Left lung (tissue), 10 donors: Measurements from ENCODE around the gene STK11. TPM values are rescaled to one million over a fixed set of nuclear protein-coding genes. Genes with fewer than 3 reads are reported as not detected.

Experiments used
- ATAC-seq: fragments of 200-7000 bp; cut with Tn5 transposase; one replicate; pipeline ENCODE4 v1.9.1; 2020; ENCODE audit warnings: moderate library complexity
- DNase-seq, 4 donors: peaks; one replicate each; pipeline ENCODE4 v3.0.0-alpha.2; 2013 to 2020
- H3K27ac ChIP-seq, 2 donors: fragments of 200-600 bp; sonication (generic) in 1 of 2; one replicate each; pipeline versions ENCODE4 v1.5.0 to v1.8.0; 2020 to 2021
- H3K27me3 ChIP-seq, 2 donors: fragments of 200-600 bp; sonication (generic) in 1 of 2; one replicate each; pipeline versions ENCODE4 v1.5.0 to v1.8.0; 2020 to 2021
- H3K36me3 ChIP-seq, 2 donors: fragments of 200-600 bp; sonication (generic) in 1 of 2; one replicate each; pipeline versions ENCODE4 v1.5.0 to v1.8.0; 2020 to 2021
- H3K4me1 ChIP-seq, 2 donors: fragments of 200-600 bp; one replicate each; pipeline ENCODE4 v1.8.0; 2021
- H3K4me3 ChIP-seq, 2 donors: fragments of 200-600 bp; sonication (generic) in 1 of 2; one replicate each; pipeline versions ENCODE4 v1.5.0 to v1.8.0; 2020 to 2021; ENCODE audit warnings: mild to moderate bottlenecking in 1 of 2
- H3K9me3 ChIP-seq, 2 donors: fragments of 200-600 bp; sonication (generic) in 1 of 2; one replicate each; pipeline versions ENCODE4 v1.5.0 to v1.8.0; 2020 to 2021
- CTCF ChIP-seq, 2 donors: fragments of 200-600 bp; sonication (generic) in 1 of 2; IDR thresholded peaks; one replicate each; pipeline versions ENCODE4 v1.5.0 to v1.8.0; 2021; ENCODE audit warnings: antibody characterized with exemption in 2 of 2
- intact Hi-C, 2 donors: fragments of 100-400 bp; cut with DNase I; formaldehyde crosslinking; loops; one replicate each; pipeline versions ENCODE4 v1.11.2 to v1.14.2; 2022
- polyA plus RNA-seq, 6 donors: library from polyadenylated mRNA; unstranded; fragments of 120-200 nt; gene quantifications; one replicate each; pipeline ENCODE4 v1.2.1, GENCODE V29; 2013; ENCODE audit not compliant: insufficient read length in 6 of 6
- total RNA-seq, 2 donors: library from RNA; stranded (reverse); fragmentation: NEBNext Ultra II Directional; extraction: Animal tissue kit (Norgen Biotek cat#: 25700); gene quantifications; one replicate each; pipeline ENCODE4 v1.2.1, GENCODE V29; 2021
- donor health status: DM: no; HTN: yes; CAD: no.
- donor health status: DM: no; HTN: no; CAD: no.

Gene STK11
- total and polyA plus RNA-seq, 8 donors, result 42.6 to 58.4 (median 51.1) TPM

DNA sequence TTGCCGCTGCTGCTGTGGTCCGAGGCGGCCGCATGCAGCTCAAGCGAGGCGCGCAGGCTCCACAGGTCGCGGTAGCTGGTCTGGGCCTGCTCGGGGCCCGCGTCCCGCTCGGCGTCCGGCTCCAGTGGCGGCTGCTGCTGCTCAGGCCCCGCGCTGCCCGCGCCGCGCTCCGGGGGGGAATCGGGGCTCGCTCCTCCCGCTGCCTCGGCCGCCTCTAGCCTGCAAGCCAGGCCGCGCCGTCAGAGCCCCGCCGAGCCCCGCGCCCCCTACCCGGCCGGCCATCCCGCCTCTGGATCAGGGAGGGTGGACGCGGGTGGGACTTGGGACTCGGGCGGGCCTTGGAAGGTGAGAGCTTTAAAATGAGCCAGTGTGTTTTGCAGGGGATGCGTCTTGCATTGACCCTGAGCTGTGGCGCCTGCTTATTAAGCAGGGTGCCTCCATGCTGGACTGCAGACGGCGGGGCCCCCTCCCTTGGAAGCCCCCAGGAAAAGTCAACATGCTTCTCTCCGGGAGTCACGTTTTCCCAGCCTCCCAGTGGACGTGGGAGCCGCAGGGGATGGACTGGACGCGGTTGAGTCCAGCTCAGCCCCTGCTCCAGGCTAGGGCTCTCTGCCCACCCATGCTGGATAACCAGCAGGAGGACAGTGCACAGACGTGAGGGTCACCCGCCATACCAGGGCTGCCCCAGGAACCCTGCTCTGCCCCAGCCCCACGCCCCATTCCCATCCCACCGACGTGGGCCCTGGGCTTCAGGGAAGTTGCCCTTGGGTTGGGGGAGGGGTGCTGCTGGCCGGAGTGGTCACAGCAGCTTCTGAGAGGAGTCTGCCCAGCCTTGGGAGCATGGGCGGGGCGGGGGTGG is 24.6 kb downstream of the STK11 start:
- DNase-seq, result no peak
- Histone ChIP-seq H3K4me3 (no peak overlapping the region), H3K27ac (no peak overlapping the region), H3K9me3 (no peaks in the 10 kb centered on the region), H3K4me1 (peaks cover 10 to 20% of the 10 kb centered on the region in 2 donors), H3K27me3 (peaks cover 0 to 7% of the 10 kb centered on the region in 2 donors), H3K36me3 (peaks cover 0 to 32% of the 10 kb centered on the region in 2 donors)
- no peak for TF ChIP-seq CTCF (IDR thresholded peaks at IDR 0.05)
- intact Hi-C loops, result no loop called here
- ATAC-seq, result no peak

DNA sequence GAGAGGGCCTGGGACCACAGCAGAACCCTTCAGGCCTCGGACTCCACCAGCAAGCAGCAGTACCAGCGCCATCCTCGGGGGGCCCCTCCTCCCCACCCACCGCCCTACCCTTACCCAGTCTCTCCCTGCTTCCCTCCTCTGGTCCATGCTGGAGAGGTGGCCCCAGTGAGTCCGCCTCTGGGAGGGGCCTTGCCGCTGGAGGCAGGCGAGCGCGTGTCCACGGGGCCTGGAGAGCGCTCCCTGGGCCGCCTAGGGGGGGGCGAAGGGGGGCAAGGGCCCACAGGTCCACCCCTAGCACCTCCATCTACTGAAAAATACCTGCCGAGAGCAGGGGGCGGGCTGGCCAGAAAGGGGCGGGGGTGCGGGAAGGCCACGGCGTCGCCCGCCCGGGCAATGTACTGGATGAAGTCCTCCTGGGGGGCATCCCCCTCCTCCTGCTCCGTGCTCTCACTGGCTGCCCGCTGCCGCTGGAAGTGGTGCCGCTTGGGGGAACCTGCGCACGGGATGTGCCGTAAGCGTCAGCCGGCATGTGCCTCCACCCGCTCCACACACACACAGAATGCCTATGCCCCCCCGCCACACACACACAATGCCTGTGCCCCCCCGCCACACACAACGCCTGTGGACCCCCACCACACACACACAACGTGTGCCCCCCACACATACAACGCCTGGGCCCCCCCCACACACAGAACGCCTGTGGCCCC is 25.4 kb downstream of the STK11 start:
- DNase-seq (no peak), ATAC-seq (no peak)
- Histone ChIP-seq H3K27me3 (peaks cover 0 to 14% of the 10 kb centered on the region in 2 donors), H3K4me3 (no peak overlapping the region), H3K36me3 (peaks cover 0 to 24% of the 10 kb centered on the region in 2 donors), H3K9me3 (no peaks in the 10 kb centered on the region), H3K4me1 (peaks cover 10 to 20% of the 10 kb centered on the region in 2 donors), H3K27ac (no peak overlapping the region)
- no peak for TF ChIP-seq CTCF (IDR thresholded peaks at IDR 0.05)
- intact Hi-C loops, result no loop called here

DNA sequence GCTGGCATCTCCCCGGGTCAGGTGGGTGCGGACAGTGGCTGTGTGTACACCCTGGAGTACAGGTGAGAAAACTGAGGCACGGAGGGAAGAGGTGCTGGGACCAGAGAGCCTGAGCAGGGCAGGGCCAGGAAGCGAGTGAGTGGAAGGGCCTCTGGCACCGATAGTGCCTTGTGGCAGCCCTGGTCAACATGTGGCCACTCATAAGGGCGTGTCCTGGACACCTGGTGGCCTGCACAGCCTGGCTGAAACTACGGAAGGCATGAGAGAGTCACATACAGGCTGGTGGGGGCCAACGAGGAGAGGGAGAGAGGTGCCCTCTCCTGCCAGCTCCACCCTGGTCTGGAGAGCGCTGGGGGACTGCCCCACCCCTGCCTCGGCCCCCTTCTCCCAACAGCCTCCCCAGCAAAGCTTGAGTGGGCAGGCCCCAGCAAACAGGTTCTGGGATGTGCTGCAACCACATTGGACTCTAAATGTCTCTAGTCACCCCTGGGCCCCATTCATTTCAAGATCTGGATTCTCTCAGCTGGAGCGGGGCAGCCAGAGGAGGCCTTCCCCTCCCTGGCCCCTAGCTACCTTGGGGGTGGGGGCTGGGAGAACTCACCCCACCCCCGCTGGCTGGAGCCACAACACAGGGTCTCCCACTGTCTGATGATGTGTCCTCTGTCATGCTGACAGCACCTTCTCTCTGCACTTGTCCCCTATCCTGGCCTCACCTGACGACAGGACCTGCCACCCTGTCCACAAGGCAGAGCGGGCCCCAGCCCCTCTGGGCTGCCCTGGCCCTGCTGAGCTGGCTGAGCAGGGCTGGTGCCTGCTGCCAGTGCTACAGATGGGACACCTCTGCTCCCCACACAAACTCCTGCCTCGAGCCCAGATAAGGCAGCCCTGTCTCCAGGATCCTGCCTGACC is 26.4 kb downstream of the STK11 start:
- peaks cover 10 to 23% of the 10 kb centered on the region in 2 donors for H3K4me1 ChIP-seq
- TF ChIP-seq CTCF (IDR thresholded peaks at IDR 0.05), result no peak
- no peak overlapping the region for H3K4me3 ChIP-seq
- peak overlapping the region; percentile 7 to 48 for H3K27ac ChIP-seq
- DNase-seq, result peak in 2 of 4 donors; percentile 58 to 66
- ATAC-seq, result peak; percentile 82
- intact Hi-C loops, result no loop called here
- H3K36me3 ChIP-seq, result peaks cover 0 to 14% of the 10 kb centered on the region in 2 donors
- peaks cover 0 to 25% of the 10 kb centered on the region in 2 donors for H3K27me3 ChIP-seq
- H3K9me3 ChIP-seq, result no peaks in the 10 kb centered on the region

GRCh38 chr19:1232652-1233072 is 27.1 kb downstream of the STK11 start:
- Histone ChIP-seq H3K4me3 (no peak overlapping the region), H3K4me1 (peaks cover 10 to 30% of the 10 kb centered on the region in 2 donors), H3K36me3 (peaks cover 0 to 7% of the 10 kb centered on the region in 2 donors), H3K27ac (peak overlapping the region; percentile 7 to 48), H3K27me3 (peaks cover 0 to 31% of the 10 kb centered on the region in 2 donors), H3K9me3 (no peaks in the 10 kb centered on the region)
- ATAC-seq, result peak; percentile 11
- intact Hi-C loops, result no loop called here
- DNase-seq, result peak in 1 of 4 donors; percentile 46
- no peak for TF ChIP-seq CTCF (IDR thresholded peaks at IDR 0.05)
